Natural killer cell treated with Interleukin-12 subunit alpha and Interleukin-12 subunit beta and Interleukin-15 and Interleukin-18, amount 100 ng/mL, for 72 hours (primary cell): ENCODE measurements around the gene KRT78. TPM values are rescaled to one million over a fixed set of nuclear protein-coding genes. Genes with fewer than 3 reads are reported as not detected.

ENCODE experiments used
- ATAC-seq, 2 donors: fragments of 150-1000 bp; cut with Tn5 transposase in 1 of 2; sonication (Bioruptor Pico), chemical (Tn5 transposase) in 1 of 2; 2 replicates each; pipeline ENCODE4 v1.10.0; 2021
- DNase-seq: peaks from one replicate; pipeline ENCODE4 v3.0.0; 2022; ENCODE audit warnings: low spot score
- H3K27ac Mint-ChIP-seq, 2 donors: 1 replicate in 1 of 2; 2 replicates in 1 of 2; pipeline ENCODE4 v1.8.0; 2022; ENCODE audit warnings: mixed read lengths in 2 of 2, mild to moderate bottlenecking in 1 of 2, moderate library complexity in 1 of 2
- H3K27me3 Mint-ChIP-seq, 2 donors: 1 replicate in 1 of 2; 2 replicates in 1 of 2; pipeline ENCODE4 v1.8.0; 2022; ENCODE audit warnings: mixed read lengths in 2 of 2
- H3K36me3 Mint-ChIP-seq: one replicate; pipeline ENCODE4 v1.8.0; 2022; ENCODE audit warnings: mixed read lengths
- H3K4me1 Mint-ChIP-seq, 2 donors: 1 replicate in 1 of 2; 2 replicates in 1 of 2; pipeline ENCODE4 v1.8.0; 2022; ENCODE audit warnings: low read depth in 2 of 2, mixed read lengths in 2 of 2, mild to moderate bottlenecking in 1 of 2
- H3K4me3 Mint-ChIP-seq: one replicate; pipeline ENCODE4 v1.8.0; 2022; ENCODE audit warnings: mixed read lengths
- H3K9me3 Mint-ChIP-seq: 2 replicates; pipeline ENCODE4 v1.8.0; 2022; ENCODE audit warnings: mixed read lengths
- total RNA-seq, 2 donors: library from RNA; stranded (reverse); gene quantifications; one replicate each; pipeline ENCODE4 v1.2.3, GENCODE V29; 2022

Gene KRT78
- total RNA-seq, 2 donors from 2014 or later, result not detected

DNA sequence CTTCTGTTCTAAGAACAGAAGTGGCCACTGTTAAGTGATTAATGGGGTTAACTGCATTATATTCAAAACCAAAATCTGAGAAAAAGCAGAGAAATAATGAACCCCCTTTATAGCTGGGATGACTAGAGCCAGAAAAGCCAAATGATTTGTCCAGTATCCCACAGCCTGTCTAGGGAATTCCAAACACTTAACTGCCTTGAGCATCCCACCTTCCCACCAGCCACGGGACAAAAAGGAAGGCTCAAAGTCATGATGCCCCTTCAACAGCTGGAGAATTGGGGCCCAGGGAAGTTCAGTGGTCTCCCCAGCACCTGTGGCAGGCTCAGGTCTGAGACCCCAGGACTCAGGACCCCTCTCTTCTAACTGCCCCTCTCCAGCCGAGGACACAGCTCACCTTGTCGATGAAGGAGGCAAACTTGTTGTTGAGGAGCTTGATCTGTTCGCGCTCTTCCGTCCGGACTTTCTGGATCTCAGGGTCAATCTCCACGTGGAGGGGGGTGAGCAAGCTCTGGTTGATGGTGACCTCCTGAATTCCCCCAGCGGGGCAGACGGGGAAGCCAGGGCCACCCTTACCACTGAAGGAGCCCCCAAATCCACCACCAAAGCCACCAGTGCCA is 35.5 kb downstream of the KRT78 start:
- ATAC-seq, result no peak
- DNase-seq, result no peak
- no peak overlapping the region for H3K27ac Mint-ChIP-seq
- peaks cover 2 to 7% of the 10 kb centered on the region in 2 donors for H3K27me3 Mint-ChIP-seq
- H3K36me3 Mint-ChIP-seq, result no peaks in the 10 kb centered on the region
- peaks cover 0 to 4% of the 10 kb centered on the region in 2 donors for H3K4me1 Mint-ChIP-seq
- no peaks in the 10 kb centered on the region for H3K9me3 Mint-ChIP-seq
- H3K4me3 Mint-ChIP-seq, result no peak overlapping the region

DNA sequence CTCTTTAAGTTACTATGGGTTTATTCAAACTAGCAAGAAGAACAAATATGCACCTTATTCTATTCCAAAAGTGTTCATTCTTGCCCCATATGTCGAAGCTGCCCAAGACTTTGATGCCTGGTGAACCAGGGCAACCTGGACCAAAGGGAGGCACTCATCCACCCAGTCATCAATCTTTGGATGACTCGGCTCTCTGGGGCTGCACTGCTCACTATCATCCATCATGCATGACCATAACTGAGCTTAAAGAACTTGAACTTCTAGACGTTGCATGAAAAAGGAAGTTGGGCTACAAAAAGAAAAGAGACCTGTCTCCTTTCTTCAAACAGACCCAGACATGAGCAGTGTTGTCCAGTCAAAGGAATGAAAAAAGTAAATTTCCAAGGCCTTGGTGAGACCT is 36.0 kb downstream of the KRT78 start:
- ATAC-seq, result no peak
- no peak for DNase-seq
- Mint-ChIP-seq H3K36me3 (no peaks in the 10 kb centered on the region), H3K9me3 (no peaks in the 10 kb centered on the region), H3K27me3 (peaks cover 2 to 7% of the 10 kb centered on the region in 2 donors), H3K4me1 (peaks cover 0 to 4% of the 10 kb centered on the region in 2 donors), H3K4me3 (no peak overlapping the region), H3K27ac (no peak overlapping the region)

DNA sequence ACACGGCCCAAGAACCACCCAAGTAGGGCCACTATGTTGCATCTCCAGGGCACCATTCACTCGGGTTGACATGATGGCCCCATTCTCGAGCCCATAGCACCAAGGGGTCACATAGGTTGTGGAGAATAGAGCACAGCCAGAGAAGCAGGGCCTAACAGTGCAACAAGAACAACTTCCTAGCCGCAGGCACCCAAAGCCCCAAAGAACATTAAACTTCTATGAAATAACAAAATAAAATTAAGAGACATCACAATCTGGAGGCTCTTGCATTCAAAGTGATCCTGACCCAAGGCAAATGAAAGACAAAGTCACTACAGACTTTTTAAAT is 36.8 kb downstream of the KRT78 start:
- Mint-ChIP-seq H3K36me3 (no peaks in the 10 kb centered on the region), H3K9me3 (no peaks in the 10 kb centered on the region), H3K4me3 (no peak overlapping the region), H3K27me3 (peaks cover 2 to 7% of the 10 kb centered on the region in 2 donors), H3K27ac (no peak overlapping the region), H3K4me1 (no peaks in the 10 kb centered on the region)
- ATAC-seq, result no peak
- DNase-seq, result no peak

DNA sequence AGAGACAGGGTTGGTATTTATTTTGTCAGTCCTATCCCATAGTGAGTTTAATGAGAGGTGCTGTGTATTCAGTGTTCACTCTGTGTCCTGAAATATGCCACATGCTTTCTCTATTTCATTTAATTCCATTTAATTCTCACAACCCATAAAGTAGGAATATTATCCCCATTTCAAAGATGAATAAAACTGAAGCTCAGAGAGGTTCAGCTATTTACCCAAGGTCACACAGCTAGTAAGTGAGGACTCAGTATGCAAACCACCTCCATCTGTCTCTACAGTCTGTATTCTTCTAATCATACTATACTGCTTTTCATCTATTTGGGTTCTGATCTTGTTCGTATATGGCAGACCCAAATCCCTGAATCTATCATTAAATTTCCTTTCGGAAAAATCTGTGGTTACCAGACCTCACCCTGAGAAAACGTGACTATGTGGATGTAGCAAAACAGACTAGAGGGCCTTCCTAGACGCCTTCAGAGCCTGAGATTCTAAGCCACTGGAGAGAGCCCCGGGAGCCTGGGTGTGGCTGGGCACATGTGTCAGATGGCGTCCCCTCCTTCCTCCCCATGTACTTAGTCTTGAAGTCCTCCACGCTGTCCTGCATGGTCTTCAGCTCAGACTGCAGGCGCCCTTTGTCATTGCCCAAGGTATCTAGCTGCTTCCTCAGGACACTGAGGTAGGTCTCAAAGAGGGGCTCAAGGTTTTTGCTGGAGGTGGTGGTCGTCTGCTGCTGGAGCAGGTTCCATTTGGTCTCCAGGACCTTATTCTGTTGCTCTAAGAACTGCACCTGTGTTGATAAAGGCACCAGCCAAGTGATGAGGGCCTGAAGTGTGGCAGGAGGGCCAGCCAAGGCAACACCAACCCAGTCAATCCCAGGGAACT is 37.4 kb downstream of the KRT78 start:
- H3K4me3 Mint-ChIP-seq, result no peak overlapping the region
- H3K4me1 Mint-ChIP-seq, result no peaks in the 10 kb centered on the region
- H3K9me3 Mint-ChIP-seq, result no peaks in the 10 kb centered on the region
- peaks cover 2 to 7% of the 10 kb centered on the region in 2 donors for H3K27me3 Mint-ChIP-seq
- H3K27ac Mint-ChIP-seq, result no peak overlapping the region
- DNase-seq (no peak), ATAC-seq (no peak)
- no peaks in the 10 kb centered on the region for H3K36me3 Mint-ChIP-seq

DNA sequence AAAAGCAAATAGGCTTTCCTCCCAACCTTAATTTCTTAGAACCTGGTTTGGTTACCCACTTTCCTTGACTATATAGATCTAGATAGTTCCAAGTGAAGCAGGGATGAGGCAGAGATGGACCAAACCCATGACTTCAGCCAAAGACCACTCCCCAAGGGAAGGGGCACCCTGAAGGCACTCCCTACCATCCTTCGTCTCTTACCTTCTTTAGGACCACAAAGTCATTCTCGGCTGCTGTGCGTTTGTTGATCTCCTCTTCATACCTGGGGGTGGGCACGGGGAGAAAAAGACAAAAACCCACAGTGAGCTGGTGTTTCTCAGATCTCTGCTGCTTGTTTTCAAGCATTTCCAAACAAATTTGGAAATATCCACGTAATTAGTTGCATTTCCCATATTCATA is 38.2 kb downstream of the KRT78 start:
- no peak overlapping the region for H3K4me3 Mint-ChIP-seq
- no peak overlapping the region for H3K27ac Mint-ChIP-seq
- H3K27me3 Mint-ChIP-seq, result peaks cover 2 to 7% of the 10 kb centered on the region in 2 donors
- H3K36me3 Mint-ChIP-seq, result no peaks in the 10 kb centered on the region
- no peak for ATAC-seq
- no peak for DNase-seq
- no peaks in the 10 kb centered on the region for H3K4me1 Mint-ChIP-seq
- no peaks in the 10 kb centered on the region for H3K9me3 Mint-ChIP-seq

DNA sequence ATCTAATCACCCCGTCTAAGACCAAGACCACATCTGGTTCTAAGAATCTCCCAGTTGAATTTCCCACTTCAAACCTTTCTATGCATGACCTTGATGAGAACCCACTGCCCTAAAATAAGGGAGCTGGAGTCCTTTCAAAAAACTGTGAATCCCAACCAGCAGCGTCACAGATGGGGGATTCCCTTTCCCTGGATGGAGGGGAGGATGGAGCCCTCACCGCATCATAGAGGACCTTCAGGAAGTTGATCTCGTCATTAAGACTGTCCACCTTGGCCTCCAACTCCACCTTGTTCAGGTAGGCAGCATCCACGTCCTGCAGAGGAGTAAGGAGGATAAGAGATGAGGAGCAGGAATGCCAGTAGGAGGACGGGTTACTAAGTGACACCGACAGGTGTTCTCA is 39.6 kb downstream of the KRT78 start:
- peaks cover 0 to 7% of the 10 kb centered on the region in 2 donors for H3K27me3 Mint-ChIP-seq
- H3K27ac Mint-ChIP-seq, result no peak overlapping the region
- no peak overlapping the region for H3K4me3 Mint-ChIP-seq

DNA sequence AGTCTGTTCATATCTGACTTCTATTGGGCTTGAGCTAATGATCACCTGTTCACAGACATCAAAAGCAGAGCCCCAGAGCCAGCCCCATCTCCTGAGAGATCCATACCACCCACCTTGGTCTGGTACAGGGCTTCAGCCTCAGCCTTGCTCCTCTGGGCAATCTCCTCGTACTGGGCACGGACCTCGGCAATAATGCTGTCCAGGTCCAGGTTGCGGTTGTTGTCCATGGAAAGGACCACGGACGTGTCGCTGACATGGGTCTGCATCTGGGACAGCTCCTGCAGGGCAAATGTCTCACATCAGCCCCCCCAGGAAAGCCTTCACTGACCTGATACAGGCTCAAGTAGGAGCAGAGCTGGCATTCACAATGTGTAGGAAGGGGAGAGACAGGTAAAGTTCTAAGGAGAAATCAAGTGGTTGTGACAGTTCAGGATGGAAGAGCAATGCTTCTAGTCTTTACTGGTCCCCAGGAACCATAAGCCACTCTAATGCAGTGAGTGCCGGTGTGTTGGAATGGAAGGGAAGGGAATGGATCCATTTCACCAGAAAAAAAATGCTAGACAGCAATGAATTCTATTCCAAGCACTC is 40.1 kb downstream of the KRT78 start:
- Mint-ChIP-seq H3K27ac (no peak overlapping the region), H3K27me3 (peaks cover 0 to 7% of the 10 kb centered on the region in 2 donors), H3K9me3 (no peaks in the 10 kb centered on the region), H3K4me1 (no peaks in the 10 kb centered on the region), H3K36me3 (no peaks in the 10 kb centered on the region), H3K4me3 (no peak overlapping the region)
- DNase-seq, result no peak
- ATAC-seq, result no peak

More for the DNA sequence above, 39.6 kb downstream of the KRT78 start:
- ATAC-seq (no peak), DNase-seq (no peak)
- H3K36me3 Mint-ChIP-seq, result no peaks in the 10 kb centered on the region
- no peaks in the 10 kb centered on the region for H3K9me3 Mint-ChIP-seq
- H3K4me1 Mint-ChIP-seq, result no peaks in the 10 kb centered on the region

DNA sequence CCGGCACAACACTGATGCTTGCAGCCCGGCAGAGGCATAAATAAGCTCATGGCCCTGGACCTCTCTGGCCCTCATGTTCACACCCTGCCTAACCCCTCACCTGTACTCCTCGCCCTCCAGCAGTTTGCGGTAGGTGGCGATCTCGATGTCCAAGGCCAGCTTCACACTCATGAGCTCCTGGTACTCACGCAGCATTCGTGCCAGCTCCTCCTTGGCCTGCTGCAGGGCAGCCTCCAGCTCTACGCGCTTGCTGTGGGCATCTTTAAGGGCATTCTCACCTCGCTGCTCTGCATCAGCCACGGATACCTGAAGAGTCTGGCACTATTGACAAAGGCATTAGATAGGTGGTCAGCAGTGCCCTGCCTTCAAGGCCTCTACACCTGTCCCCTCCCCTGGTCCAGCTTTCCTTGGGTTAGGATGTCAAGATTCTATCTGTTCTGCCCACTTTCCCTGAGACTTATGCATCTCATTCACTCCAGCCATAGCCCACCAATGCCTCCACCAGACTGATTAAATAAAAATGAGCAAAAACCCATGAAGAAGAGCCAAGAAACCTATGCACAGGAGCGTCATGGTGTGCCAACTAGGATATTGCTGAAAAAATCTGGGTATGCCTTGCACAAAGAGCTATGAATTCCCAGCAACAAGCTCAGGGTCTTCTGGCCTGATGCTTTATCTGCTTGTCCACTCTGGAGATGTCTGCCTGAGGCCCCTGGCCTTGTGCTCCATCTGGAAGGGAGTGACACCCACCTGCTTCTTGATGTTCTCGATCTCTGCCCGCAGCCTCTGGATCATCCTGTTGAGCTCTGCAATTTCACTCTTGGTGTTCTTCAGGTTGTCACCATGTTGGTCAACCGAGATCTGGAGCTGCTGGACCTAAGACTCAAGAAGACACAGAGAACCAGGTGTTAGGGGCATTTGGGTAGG is 41.0 kb downstream of the KRT78 start:
- ATAC-seq, result no peak
- Mint-ChIP-seq H3K27me3 (peaks cover 0 to 7% of the 10 kb centered on the region in 2 donors), H3K9me3 (no peaks in the 10 kb centered on the region), H3K27ac (no peak overlapping the region), H3K4me1 (no peaks in the 10 kb centered on the region), H3K4me3 (no peak overlapping the region), H3K36me3 (no peaks in the 10 kb centered on the region)
- no peak for DNase-seq

DNA sequence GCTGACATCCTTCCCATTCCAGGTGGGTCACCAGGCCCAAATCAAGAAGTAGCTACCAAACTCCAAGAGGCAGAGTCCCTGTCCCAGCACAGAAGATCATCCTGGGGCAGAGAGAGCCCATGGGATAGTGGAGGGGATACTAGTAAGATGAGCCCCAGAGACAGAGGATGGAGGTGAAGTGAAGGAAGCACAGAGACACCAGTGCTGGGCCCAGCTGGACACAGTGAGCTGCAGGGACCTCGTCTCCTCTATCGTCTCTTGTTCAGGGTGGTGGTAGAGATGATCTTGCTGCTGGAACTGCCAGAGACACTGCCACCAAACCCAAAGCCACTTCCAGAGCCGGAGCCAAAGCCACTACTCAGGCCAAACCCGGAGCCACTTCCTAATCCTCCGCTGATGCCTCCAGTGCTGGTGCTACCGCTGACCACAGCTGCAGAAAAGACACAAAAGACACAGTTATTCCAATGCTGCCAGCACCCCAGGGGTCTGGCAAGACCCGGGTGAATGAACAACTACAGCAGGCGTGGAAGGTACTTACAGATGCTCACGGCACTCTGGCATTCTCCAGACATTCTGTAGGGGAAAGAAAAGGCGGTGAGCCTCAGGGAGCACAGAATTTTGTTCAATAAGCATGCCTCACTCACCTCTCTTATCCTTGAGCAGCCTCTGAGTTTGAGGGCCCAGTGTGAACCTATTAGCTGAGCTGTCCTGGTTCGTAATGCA is 41.8 kb downstream of the KRT78 start:
- Mint-ChIP-seq H3K4me3 (no peak overlapping the region), H3K4me1 (no peaks in the 10 kb centered on the region), H3K9me3 (no peaks in the 10 kb centered on the region), H3K36me3 (no peaks in the 10 kb centered on the region), H3K27me3 (peaks cover 0 to 7% of the 10 kb centered on the region in 2 donors), H3K27ac (no peak overlapping the region)
- DNase-seq, result no peak
- no peak for ATAC-seq

DNA sequence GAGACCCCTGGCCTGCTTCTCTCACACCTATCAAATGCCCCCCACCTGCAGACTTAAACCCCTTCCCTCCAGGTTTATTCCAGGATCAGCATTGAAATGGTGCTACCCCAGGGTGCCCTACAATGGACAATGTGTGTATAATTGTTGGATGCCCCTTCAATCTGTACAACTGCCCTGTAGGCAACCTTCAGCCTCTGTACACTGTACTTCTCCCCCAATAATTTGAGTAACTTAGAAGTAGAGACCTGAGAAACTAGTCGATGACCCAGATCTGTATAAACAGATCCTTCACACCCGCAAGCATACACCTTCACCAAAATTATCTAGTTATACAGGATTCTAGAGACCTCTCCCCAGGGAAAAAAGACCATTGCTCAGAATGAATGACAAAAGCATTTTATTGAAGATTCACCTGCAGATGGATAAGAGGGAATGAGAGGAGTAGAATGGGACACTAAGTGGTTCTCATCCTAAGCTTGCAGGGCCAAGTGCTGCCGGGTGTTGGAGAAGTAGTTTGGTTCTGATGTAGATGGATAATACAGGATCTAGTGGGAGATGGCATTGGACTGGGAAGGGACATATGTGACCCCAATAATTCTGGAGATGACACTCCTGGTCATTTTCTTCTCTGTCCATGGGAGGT is 42.5 kb downstream of the KRT78 start:
- H3K27ac Mint-ChIP-seq, result no peak overlapping the region
- H3K36me3 Mint-ChIP-seq, result no peaks in the 10 kb centered on the region
- no peaks in the 10 kb centered on the region for H3K9me3 Mint-ChIP-seq

DNA sequence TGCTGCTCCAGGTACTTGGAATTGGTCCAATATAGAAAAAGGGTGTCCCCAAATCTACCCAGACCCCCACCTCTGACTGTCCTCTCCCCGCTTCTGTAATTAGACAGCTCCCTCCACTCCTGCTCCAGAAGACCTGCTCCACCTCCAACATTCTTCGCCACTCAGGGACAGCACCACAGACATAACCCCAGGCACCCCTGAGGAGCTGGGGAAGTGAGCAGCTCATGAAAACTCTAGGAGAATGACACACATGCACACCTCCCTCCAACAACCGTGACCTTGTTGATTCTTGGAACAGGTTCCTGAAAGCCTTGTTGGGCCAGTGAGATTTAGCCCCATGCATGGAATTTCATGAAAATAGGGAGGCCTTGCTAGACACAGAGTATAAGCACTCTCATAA is 43.1 kb downstream of the KRT78 start:
- DNase-seq, result no peak
- H3K4me1 Mint-ChIP-seq, result no peaks in the 10 kb centered on the region
- ATAC-seq, result no peak
- H3K36me3 Mint-ChIP-seq, result no peaks in the 10 kb centered on the region
- H3K4me3 Mint-ChIP-seq, result no peak overlapping the region
- peaks cover 0 to 7% of the 10 kb centered on the region in 2 donors for H3K27me3 Mint-ChIP-seq
- H3K9me3 Mint-ChIP-seq, result no peaks in the 10 kb centered on the region
- H3K27ac Mint-ChIP-seq, result no peak overlapping the region

More for the DNA sequence above, 42.5 kb downstream of the KRT78 start:
- H3K4me1 Mint-ChIP-seq, result no peaks in the 10 kb centered on the region
- no peak overlapping the region for H3K4me3 Mint-ChIP-seq
- DNase-seq (no peak), ATAC-seq (no peak)
- peaks cover 0 to 7% of the 10 kb centered on the region in 2 donors for H3K27me3 Mint-ChIP-seq

DNA sequence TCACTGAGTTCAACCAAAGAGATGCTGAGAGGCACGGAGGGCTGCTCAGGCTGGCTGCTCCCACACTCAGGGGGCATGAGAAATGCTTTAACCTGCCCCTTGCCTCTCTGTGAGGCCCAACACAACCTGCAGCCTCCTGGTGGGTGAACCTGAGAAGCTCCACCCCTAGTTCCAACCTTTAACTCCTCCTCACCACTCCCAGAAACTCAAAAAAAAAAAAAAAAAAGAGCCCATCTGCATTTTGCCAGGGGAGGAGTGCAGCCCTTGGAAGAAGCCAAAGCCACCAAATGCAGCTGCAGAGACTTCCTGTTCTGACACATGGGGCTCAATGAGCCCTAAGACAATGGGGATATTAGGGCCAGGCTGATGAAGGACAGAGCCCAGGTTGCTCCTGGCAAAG is 43.8 kb downstream of the KRT78 start:
- Mint-ChIP-seq H3K27me3 (peaks cover 0 to 7% of the 10 kb centered on the region in 2 donors), H3K4me1 (no peaks in the 10 kb centered on the region), H3K9me3 (no peaks in the 10 kb centered on the region), H3K36me3 (no peaks in the 10 kb centered on the region), H3K27ac (no peak overlapping the region), H3K4me3 (no peak overlapping the region)
- no peak for DNase-seq
- no peak for ATAC-seq

DNA sequence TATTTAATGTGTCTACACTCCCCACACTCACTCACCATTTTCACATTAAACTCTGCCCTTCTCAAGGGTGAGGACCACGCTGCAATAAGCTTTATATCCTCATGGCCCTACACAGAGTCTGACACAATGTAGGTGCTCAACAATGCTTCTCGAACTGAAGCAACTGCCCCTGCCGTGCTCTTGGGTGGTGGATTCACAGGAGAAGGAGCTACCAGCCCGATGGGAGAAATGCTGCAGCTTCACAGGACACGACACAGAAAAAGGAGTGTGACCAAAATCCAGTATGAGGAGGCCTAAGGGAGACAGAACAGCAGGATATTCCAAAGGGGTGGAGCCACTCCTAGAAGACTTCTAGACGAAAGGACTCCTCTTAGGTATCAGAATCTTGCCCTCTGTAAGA is 46.4 kb downstream of the KRT78 start:
- no peak for ATAC-seq
- H3K27ac Mint-ChIP-seq, result no peak overlapping the region
- no peak for DNase-seq
- no peaks in the 10 kb centered on the region for H3K9me3 Mint-ChIP-seq
- no peak overlapping the region for H3K4me3 Mint-ChIP-seq
- H3K36me3 Mint-ChIP-seq, result no peaks in the 10 kb centered on the region
- H3K27me3 Mint-ChIP-seq, result no peaks in the 10 kb centered on the region
- no peaks in the 10 kb centered on the region for H3K4me1 Mint-ChIP-seq
